Astrocyte (in vitro differentiated cells and primary cell): ENCODE measurements around the gene FBXO11. TPM values are rescaled to one million over a fixed set of nuclear protein-coding genes. Genes with fewer than 3 reads are reported as not detected.
A peak's percentile ranks its signal among the peaks of the same experiment; 100 is the strongest.
"Not testable (repeated sequence)": the region's sequence is repeated elsewhere in the genome, so short reads cannot be mapped to it uniquely, and the experiment has no call there.

Experiments used
- DNase-seq: peaks from one replicate; pipeline ENCODE4 v3.0.0-alpha.2; 2010; ENCODE audit warnings: low read depth
- FAIRE-seq: peaks from 2 replicates; lab custom pipeline; 2011; peaks lifted over from hg19 to GRCh38; lab: Jason Lieb, UNC
- H2AFZ ChIP-seq: 2 replicates; pipeline ENCODE4 v1.6.0; 2012; ENCODE audit warnings: low read depth, low read length, inconsistent platforms
- H3K27ac ChIP-seq: 2 replicates; pipeline ENCODE4 v1.5.1; 2011; ENCODE audit warnings: low read depth, low read length, inconsistent platforms
- H3K27me3 ChIP-seq: 2 replicates; pipeline ENCODE4 v1.6.0; 2011; ENCODE audit warnings: low read length, inconsistent platforms; ENCODE audit not compliant: insufficient read depth
- H3K36me3 ChIP-seq: 2 replicates; pipeline ENCODE4 v1.5.1; 2011; ENCODE audit warnings: low read length, inconsistent platforms; ENCODE audit not compliant: insufficient read depth
- H3K4me1 ChIP-seq: 2 replicates; pipeline ENCODE4 v1.5.1; 2011; ENCODE audit warnings: low read length, inconsistent platforms; ENCODE audit not compliant: insufficient read depth
- H3K4me2 ChIP-seq: 2 replicates; pipeline ENCODE4 v1.6.0; 2012; ENCODE audit warnings: low read length, inconsistent platforms
- H3K4me3 ChIP-seq: 2 replicates; pipeline ENCODE4 v1.5.1; 2011; ENCODE audit warnings: low read depth, mild to moderate bottlenecking, low read length, inconsistent platforms; ENCODE audit not compliant: insufficient read depth
- H3K79me2 ChIP-seq: 2 replicates; pipeline ENCODE4 v1.6.0; 2012; ENCODE audit warnings: mild to moderate bottlenecking, low read length, inconsistent platforms; ENCODE audit not compliant: insufficient read depth
- H3K9ac ChIP-seq: 2 replicates; pipeline ENCODE4 v1.6.0; 2012; ENCODE audit warnings: mild to moderate bottlenecking, low read length, inconsistent platforms
- H3K9me3 ChIP-seq: 2 replicates; pipeline ENCODE4 v1.5.1; 2012; ENCODE audit warnings: low read depth, mild to moderate bottlenecking, low read length, inconsistent platforms; ENCODE audit not compliant: insufficient read depth
- H4K20me1 ChIP-seq: 2 replicates; pipeline ENCODE4 v1.6.0; 2012; ENCODE audit warnings: low read length, inconsistent platforms; ENCODE audit not compliant: insufficient read depth
- H3K27ac Mint-ChIP-seq: one replicate; pipeline ENCODE4 v1.8.0; 2021; ENCODE audit warnings: mild to moderate bottlenecking, mixed read lengths; ENCODE audit not compliant: unreplicated experiment
- H3K27me3 Mint-ChIP-seq: one replicate; pipeline ENCODE4 v1.8.0; 2021; ENCODE audit warnings: low read depth, mixed read lengths; ENCODE audit not compliant: unreplicated experiment
- H3K36me3 Mint-ChIP-seq: one replicate; pipeline ENCODE4 v1.8.0; 2021; ENCODE audit warnings: low read depth, mixed read lengths; ENCODE audit not compliant: unreplicated experiment
- H3K4me1 Mint-ChIP-seq: one replicate; pipeline ENCODE4 v1.8.0; 2021; ENCODE audit warnings: low read depth, mixed read lengths; ENCODE audit not compliant: unreplicated experiment
- H3K4me3 Mint-ChIP-seq: one replicate; pipeline ENCODE4 v1.8.0; 2021; ENCODE audit warnings: mild to moderate bottlenecking, moderate library complexity, mixed read lengths; ENCODE audit not compliant: unreplicated experiment
- H3K9me3 Mint-ChIP-seq: one replicate; pipeline ENCODE4 v1.8.0; 2021; ENCODE audit warnings: mild to moderate bottlenecking, mixed read lengths; ENCODE audit not compliant: unreplicated experiment
- CTCF ChIP-seq: IDR thresholded peaks from 2 replicates; pipeline ENCODE4 v1.5.1; 2011; ENCODE audit warnings: low read depth, mild to moderate bottlenecking, inconsistent platforms, low read length, moderate library complexity; ENCODE audit not compliant: insufficient read depth
- EZH2 ChIP-seq: IDR thresholded peaks from 2 replicates; pipeline ENCODE4 v1.6.1; 2012; ENCODE audit warnings: mild to moderate bottlenecking, low read length, inconsistent platforms; ENCODE audit not compliant: insufficient read depth
- total RNA-seq: library from RNA; stranded (reverse); gene quantifications from 2 replicates; pipeline ENCODE4 v1.2.1, GENCODE V29; 2021

FBXO11 gene
- total RNA-seq, 1 donor from 2014 or later: 70.8 TPM

- H3K27ac ChIP-seq: no peak overlapping the region
- no peak overlapping the region for H3K27ac Mint-ChIP-seq
Measured at GRCh38 chr2:47897883-47898731, 8.2 kb downstream of the FBXO11 start.

GRCh38 chr2:47897191-47897882 lies 9.0 kb downstream of the FBXO11 start:
- not testable (repeated sequence) for FAIRE-seq, H3K9ac ChIP-seq
- H3K4me2 ChIP-seq: peak overlapping the region; percentile 17

More at GRCh38 chr2:47897883-47898731, 8.2 kb downstream of the FBXO11 start:
- no peaks in the 10 kb centered on the region for H3K9me3 ChIP-seq
- H3K27me3 ChIP-seq: no peaks in the 10 kb centered on the region
- H3K9ac ChIP-seq: no peak overlapping the region
- no peak overlapping the region for H2AFZ ChIP-seq
- H4K20me1 ChIP-seq: peaks cover 88% of the 10 kb centered on the region
- no peaks in the 10 kb centered on the region for H3K27me3 Mint-ChIP-seq
- H3K36me3 Mint-ChIP-seq: no peaks in the 10 kb centered on the region
- no peak overlapping the region for H3K4me3 ChIP-seq
- H3K4me3 Mint-ChIP-seq: peak overlapping the region; percentile 40
- no peak for TF ChIP-seq CTCF
- no peak for TF ChIP-seq EZH2
- peaks cover 98% of the 10 kb centered on the region for H3K79me2 ChIP-seq
- H3K36me3 ChIP-seq: no peaks in the 10 kb centered on the region
- FAIRE-seq: no peak
- H3K4me1 ChIP-seq: no peaks in the 10 kb centered on the region
- no peaks in the 10 kb centered on the region for H3K9me3 Mint-ChIP-seq
- no peak for DNase-seq
- H3K4me2 ChIP-seq: peak overlapping the region; percentile 17
- peaks cover 44% of the 10 kb centered on the region for H3K4me1 Mint-ChIP-seq

GRCh38 chr2:47896450-47896968 lies 9.8 kb downstream of the FBXO11 start:
- DNase-seq: no peak
- peaks cover 9% of the 10 kb centered on the region for H3K4me1 ChIP-seq
- H3K4me2 ChIP-seq: no peak overlapping the region
- Mint-ChIP-seq H3K27ac (no peak overlapping the region), H3K27me3 (no peaks in the 10 kb centered on the region), H3K36me3 (no peaks in the 10 kb centered on the region), H3K9me3 (no peaks in the 10 kb centered on the region), H3K4me3 (no peak overlapping the region), H3K4me1 (peaks cover 39% of the 10 kb centered on the region)
- H3K36me3 ChIP-seq: no peaks in the 10 kb centered on the region
- H2AFZ ChIP-seq: no peak overlapping the region
- H3K4me3 ChIP-seq: no peak overlapping the region
- FAIRE-seq: no peak
- no peaks in the 10 kb centered on the region for H3K9me3 ChIP-seq
- H3K79me2 ChIP-seq: peaks cover 98% of the 10 kb centered on the region
- no peak for TF ChIP-seq CTCF
- TF ChIP-seq EZH2: no peak
- no peak overlapping the region for H3K9ac ChIP-seq
- no peaks in the 10 kb centered on the region for H3K27me3 ChIP-seq
- peaks cover 88% of the 10 kb centered on the region for H4K20me1 ChIP-seq
- H3K27ac ChIP-seq: no peak overlapping the region

More at GRCh38 chr2:47897191-47897882, 9.0 kb downstream of the FBXO11 start:
- H3K36me3 Mint-ChIP-seq, H2AFZ ChIP-seq, H3K27me3 Mint-ChIP-seq, H3K27ac ChIP-seq, H3K9me3 Mint-ChIP-seq, H3K9me3 ChIP-seq, H3K27me3 ChIP-seq, H3K27ac Mint-ChIP-seq, DNase-seq, H3K4me1 ChIP-seq, H3K36me3 ChIP-seq, H3K4me3 ChIP-seq: not testable (repeated sequence)
- Histone ChIP-seq H4K20me1 (peaks cover 87% of the 10 kb centered on the region), H3K79me2 (peaks cover 98% of the 10 kb centered on the region)
- peak overlapping the region; percentile 40 for H3K4me3 Mint-ChIP-seq
- H3K4me1 Mint-ChIP-seq: peaks cover 39% of the 10 kb centered on the region
